G401 (cell line): ENCODE data around the gene CIZ1. TPM values are rescaled to one million over a fixed set of nuclear protein-coding genes. Genes with fewer than 3 reads are reported as not detected.

ENCODE experiments used
- DNase-seq: peaks from one replicate; pipeline ENCODE4 v3.0.0-alpha.2; 2015; ENCODE audit warnings: low spot score
- in situ Hi-C: cut with HindIII; loops from 2 replicates; pipeline ENCODE4 v1.10.0; 2016; ENCODE audit warnings: low sequenced_read_pairs, mixed read lengths
- total RNA-seq: library from RNA; depleted of rRNA; stranded (reverse); fragments of >200 nt; shearing (Covaris generic); gene quantifications from 2 replicates; pipeline ENCODE4 v1.2.3, GENCODE V29; 2014; rRNA removed

Gene CIZ1
- total RNA-seq, 1 experiment from 2014 or later: 17.5 TPM

DNA sequence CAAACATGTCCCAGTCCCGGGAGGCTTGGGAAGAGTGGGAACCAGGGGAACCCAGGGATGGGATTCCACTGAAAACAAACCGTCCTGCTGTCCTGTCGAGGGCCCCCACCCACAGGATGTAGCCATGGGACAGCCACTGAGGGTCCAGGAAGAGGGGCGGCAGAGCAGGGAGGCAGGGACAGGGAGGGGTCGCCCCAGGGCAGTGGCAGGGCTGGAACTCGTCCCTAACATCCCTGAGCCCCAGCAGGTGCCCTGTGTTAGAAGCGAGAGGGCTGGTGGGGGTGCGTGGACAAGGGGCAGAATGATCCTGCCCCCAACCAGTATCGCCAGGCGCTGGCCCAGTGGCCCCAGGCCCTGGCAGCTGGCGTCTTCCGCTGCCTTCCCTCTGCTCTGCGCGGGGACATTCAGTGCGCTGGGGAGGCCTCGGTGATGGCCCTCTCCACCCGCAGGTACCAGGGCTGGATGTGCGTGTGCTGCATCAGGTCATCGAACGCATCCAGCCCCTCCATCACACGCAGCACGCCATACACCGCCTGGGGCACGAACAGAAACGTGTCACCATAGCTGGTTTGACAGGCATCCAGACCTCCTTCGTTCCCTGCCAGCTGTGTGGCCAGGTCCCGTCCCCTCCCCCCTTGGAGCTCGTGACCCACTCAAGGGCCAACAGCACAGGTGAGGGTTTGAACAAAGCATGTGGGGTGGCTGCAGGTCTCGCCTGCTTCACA, 70.5 kb downstream of the CIZ1 start:
- in situ Hi-C loops: no loop called here
- no peak for DNase-seq

DNA sequence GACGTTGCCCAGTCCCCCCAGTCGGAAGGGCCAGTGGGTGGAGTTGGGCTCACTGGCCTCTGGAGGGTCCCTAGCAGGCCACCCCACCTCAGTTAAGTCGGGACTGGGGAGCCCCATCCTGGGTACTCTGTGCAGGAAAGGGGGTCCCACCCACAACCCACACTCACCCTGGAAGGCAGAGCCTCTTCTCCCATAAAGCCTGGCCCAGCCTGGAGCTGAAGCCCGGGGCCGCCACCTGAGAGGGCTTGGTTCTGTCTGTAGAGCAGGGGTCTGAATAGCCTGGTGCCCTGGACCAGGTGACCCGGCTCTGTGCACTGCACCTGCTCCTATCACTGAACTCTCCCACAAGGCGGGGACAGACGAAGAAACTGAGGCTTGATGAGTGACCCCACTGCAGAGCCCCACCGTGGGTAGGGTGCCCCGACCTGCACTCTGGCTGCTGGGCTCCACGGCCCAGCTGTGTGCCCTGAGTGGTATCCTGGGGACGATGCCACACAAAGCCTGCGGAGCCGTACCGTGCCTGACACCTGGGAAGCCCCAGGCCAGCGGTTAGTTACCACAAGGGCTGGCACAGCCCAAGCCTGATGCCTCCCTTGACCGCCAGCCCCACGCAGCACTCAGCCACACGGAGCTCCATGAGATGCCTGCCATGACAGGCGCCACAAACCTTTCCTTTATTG, 71.2 kb downstream of the CIZ1 start:
- no peak for DNase-seq

DNA sequence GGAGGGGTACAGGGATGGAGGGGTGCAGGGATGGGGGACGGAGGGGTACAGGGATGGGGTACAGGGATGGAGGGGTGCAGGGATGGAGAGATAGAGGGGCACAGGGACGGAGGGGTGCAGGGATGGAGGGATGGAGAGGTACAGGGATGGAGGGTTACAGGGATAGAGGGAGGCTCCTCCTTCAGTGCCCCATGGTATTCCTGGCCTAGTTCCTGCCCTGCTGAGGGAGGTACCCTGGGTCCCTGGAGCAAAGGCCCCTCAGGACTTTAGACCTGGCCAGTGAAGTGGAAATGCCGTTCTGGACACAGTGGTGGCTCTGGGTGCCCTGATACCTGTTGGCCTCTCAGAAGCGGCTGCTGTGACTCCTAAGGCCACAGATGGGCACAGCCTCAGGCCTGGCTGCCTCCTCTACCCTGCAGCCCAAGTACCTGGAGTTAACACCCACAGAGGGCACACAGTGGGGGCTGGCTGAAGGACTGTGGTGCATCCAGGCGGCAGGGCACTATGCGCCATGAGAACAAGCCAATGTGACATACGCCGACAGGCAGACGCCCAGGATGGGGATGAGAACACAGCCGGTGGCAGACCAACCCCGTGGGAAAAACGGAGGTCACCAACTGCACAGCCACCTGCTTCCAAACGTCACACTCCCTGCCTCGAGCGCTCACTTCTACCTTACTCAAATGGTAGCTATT, 72.3 kb downstream of the CIZ1 start:
- DNase-seq: peak; percentile 35
- in situ Hi-C loops: no loop called here

More for the DNA sequence above, 71.2 kb downstream of the CIZ1 start:
- in situ Hi-C loops: no loop called here

DNA sequence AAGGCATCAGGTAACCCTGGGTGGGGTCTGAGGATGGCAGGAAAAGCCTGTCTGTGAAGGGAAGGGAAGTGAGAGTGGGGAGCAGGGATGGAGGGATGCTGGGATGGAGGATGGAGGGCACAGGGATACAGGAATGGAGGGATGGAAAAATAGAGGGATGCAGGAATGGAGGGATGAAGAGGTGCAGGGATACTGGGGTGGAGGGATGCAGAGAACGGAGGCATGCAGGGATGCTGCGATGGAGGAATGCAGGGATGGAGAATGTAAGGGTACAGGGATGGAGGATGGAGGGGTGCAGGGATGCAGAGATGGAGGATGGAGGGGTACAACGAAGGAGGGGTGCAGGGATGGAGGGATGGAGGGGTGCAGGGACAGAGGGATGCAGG, 72.9 kb downstream of the CIZ1 start:
- no peak for DNase-seq
- in situ Hi-C loops: no loop called here

DNA sequence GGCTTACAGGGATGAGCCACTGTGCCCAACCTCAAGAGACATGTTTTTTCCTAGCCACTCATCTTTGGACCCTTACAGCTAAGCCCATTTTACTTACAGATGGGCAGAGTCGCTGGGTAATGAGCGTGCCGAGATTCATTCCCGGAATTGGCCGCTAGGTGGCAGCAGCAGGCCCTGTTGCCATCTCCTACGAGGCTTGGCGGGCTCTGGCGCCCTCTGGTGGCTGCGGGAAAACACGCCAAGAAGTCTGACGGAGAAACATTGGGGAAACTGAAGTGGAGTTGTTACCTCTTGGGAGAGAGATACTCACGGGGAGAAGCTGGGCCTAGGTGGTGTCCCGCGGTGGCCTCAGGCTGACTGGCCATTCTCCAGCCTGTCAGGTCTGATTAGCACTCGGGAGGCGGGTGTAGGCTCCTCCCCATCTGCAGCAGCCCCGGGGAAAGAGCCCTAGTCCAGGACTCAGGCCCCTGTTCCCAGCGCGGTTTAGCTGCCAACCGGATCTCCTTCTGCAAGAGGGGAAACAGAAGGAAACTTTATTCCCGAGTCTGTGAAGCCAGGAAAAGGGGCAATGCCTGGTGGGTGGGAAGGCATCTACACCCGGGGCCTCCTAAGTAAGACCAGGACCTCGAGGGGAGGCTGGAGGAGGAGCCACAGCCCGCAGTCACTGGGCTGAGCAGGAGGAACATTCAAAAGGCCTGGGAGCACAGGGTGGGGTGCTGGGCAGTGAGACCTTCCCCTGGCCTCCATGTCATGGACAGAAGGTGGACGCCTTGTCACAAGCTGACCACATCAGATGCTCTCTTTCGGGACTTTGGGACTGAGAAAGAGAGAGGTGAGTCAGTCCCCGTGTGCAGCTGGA, 73.5 kb downstream of the CIZ1 start:
- peak; percentile 92 for DNase-seq
- in situ Hi-C loops: no loop called here

DNA sequence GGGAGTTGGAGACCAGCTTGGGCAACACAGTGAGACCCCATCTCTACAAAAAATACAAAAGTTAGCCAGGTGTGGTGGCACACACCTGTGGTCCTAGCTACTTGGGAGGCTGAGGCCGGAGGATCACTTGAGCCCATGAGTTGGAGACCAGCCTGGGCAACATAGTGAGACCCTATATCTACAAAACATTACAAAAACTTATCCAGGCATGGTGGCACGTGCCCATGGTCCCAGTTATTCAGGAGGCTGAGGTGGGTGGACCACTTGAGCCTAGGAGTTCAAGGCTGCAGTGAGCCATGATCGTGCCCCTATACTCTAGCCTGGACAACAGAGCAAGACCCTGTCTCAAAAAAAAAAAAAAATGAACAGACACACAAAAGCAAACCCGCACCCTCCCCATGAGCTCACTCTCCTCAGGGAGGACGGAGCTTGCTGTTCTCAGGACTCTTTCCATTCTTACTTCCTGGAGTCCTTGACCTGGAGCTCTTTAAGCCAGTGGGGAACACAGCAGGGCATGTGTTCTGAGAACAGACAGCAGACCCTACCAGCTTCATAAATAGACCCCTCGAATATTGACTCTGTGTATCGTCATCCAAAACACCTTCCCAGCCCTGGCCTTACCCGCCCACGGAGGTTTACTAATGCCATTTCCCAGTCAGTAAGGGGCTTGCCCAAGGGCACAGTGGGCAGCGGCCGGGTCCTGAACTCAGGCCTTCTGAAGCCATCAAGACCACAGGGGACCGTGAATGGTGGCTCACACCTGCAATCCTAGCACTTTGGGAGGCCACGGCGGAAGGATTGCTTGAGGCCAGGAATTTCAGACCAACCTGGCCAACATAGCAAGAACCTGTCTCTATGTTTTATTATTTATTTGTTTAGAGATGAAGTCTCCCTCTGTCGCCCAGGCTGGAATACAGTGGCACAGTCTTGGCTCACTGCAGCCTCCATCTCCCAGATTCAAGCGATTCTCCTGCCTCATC, 75.0 kb downstream of the CIZ1 start:
- in situ Hi-C loops: no loop called here
- DNase-seq: no peak

Other genes with a start within 250 kb of the CIZ1 start
- gene EEIG1, start 210.6 kb downstream of the CIZ1 start, total RNA-seq: 12.4 and 18.6 TPM in 2 replicates
- gene NAIF1, start 124.3 kb downstream of the CIZ1 start, total RNA-seq: 5.4 and 6.6 TPM in 2 replicates
- gene SLC25A25, start 123.3 kb downstream of the CIZ1 start, total RNA-seq: 25.5 and 29.0 TPM in 2 replicates
- gene PTGES2, start 63.8 kb downstream of the CIZ1 start, total RNA-seq: 85.7 and 122 TPM in 2 replicates
- gene LCN2, start 42.1 kb downstream of the CIZ1 start, total RNA-seq: 13.5 TPM in 1 of 2 replicates, not detected in the other
- gene BBLN, start 31.3 kb downstream of the CIZ1 start, total RNA-seq: 121 and 125 TPM in 2 replicates
- gene DNM1, start 11.8 kb upstream of the CIZ1 start, total RNA-seq: 5.5 and 6.1 TPM in 2 replicates
- 32.9 and 37.9 TPM in 2 replicates for gene GOLGA2, start 84.4 kb upstream of the CIZ1 start, total RNA-seq
- 25.9 and 31.0 TPM in 2 replicates for gene SWI5, start 84.7 kb upstream of the CIZ1 start, total RNA-seq
- 28.2 and 31.8 TPM in 2 replicates for gene TRUB2, start 130.9 kb upstream of the CIZ1 start, total RNA-seq
- 35.0 and 44.3 TPM in 2 replicates for gene COQ4, start 131.3 kb upstream of the CIZ1 start, total RNA-seq
- 48.7 and 49.0 TPM in 2 replicates for gene SLC27A4, start 149.0 kb upstream of the CIZ1 start, total RNA-seq
- 58.2 and 61.5 TPM in 2 replicates for gene URM1, start 179.8 kb upstream of the CIZ1 start, total RNA-seq
- 10.6 and 11.9 TPM in 2 replicates for gene CERCAM, start 229.3 kb upstream of the CIZ1 start, total RNA-seq